IgD-negative memory B cell (primary cell): ENCODE results near the gene PHF21A. TPM values are rescaled to one million over a fixed set of nuclear protein-coding genes. Genes with fewer than 3 reads are reported as not detected.

Source experiments
- H3K27ac Mint-ChIP-seq, 3 donors: one replicate each; pipeline ENCODE4 v1.8.0; 2020 to 2022; ENCODE audit warnings: mild to moderate bottlenecking in 3 of 3, mixed read lengths in 3 of 3, moderate library complexity in 1 of 3
- H3K27me3 Mint-ChIP-seq: one replicate; pipeline ENCODE4 v1.8.0; 2021; ENCODE audit warnings: mixed read lengths
- H3K36me3 Mint-ChIP-seq: one replicate; pipeline ENCODE4 v1.8.0; 2020; ENCODE audit warnings: mild to moderate bottlenecking, mixed read lengths
- H3K4me1 Mint-ChIP-seq, 3 donors: one replicate each; pipeline ENCODE4 v1.8.0; 2020 to 2022; ENCODE audit warnings: mixed read lengths in 3 of 3, mild to moderate bottlenecking in 1 of 3
- H3K4me3 Mint-ChIP-seq, 4 donors: one replicate each; pipeline ENCODE4 v1.8.0; 2020 to 2022; ENCODE audit warnings: mild to moderate bottlenecking in 4 of 4, mixed read lengths in 4 of 4, moderate library complexity in 3 of 4
- H3K9me3 Mint-ChIP-seq, 3 donors: one replicate each; pipeline ENCODE4 v1.8.0; 2020 to 2021; ENCODE audit warnings: mixed read lengths in 3 of 3, mild to moderate bottlenecking in 1 of 3
- polyA plus RNA-seq: library from polyadenylated mRNA; unstranded; fragments of 300-500 nt; fragmentation: Illumina TruSeq; gene quantifications from one replicate; pipeline ENCODE4 v1.2.3, GENCODE V29; 2021

Gene PHF21A
- 17.2 TPM for polyA plus RNA-seq

DNA sequence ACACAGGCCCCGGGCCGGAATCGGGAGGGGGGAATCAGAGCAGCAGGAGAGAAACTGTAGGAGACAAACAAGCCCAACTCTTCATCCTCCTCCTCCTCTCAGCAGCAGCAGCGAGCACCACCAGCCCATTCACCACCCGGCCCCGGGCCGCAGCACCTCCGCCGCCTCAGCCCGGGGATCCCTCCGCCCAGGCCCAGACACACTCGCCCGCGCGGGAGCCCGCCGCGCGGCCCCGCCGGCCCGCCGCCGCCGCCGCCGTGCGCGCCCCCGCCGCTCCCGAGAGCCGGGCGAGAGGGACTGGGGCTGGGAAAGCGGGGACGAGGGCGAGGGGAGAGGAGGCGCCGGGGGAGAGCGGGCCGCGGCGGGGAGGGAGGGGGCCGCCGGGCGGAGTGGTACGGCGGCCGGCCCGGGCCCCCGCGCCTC lies at the start of gene PHF21A:
TSS of gene PHF21A (minus strand) at position 154 of the 423 bp plus-strand sequence. CDS start 37,235 bp downstream, outside the sequence.
- Mint-ChIP-seq H3K36me3 (no peaks in the 10 kb centered on the region), H3K27ac (peak within 1 kb of the TSS; percentile 96 to 100 (median 99)), H3K4me3 (peak within 1 kb of the TSS; percentile 85 to 97 (median 94)), H3K27me3 (no peaks in the 10 kb centered on the region), H3K4me1 (peaks cover 18 to 33% (median 29%) of the 10 kb centered on the region in 3 donors), H3K9me3 (no peaks in the 10 kb centered on the region)

DNA sequence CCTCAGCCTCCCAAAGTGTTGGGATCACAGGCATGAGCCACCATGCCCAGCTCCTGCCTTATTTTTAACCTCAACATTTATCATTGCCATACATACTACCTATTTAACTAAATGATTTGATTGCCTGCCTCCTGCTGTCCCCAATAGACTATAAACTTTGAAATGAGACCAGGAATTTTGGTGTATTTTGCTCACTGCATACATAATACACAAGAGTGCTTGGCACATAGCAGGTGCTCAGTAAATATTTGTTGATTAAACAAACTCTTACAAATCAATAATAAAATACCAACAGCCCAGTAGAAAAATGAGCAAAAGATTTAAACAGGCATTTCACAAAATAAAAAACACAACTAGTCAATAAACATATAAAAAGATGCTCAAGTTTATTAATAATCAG lies 49.5 kb upstream of the PHF21A start:
- Mint-ChIP-seq H3K27me3 (peaks cover 10% of the 10 kb centered on the region), H3K9me3 (peaks cover 0 to 2% (median 0%) of the 10 kb centered on the region in 3 donors), H3K36me3 (no peaks in the 10 kb centered on the region), H3K4me3 (no peak overlapping the region), H3K27ac (no peak overlapping the region), H3K4me1 (no peaks in the 10 kb centered on the region)

DNA sequence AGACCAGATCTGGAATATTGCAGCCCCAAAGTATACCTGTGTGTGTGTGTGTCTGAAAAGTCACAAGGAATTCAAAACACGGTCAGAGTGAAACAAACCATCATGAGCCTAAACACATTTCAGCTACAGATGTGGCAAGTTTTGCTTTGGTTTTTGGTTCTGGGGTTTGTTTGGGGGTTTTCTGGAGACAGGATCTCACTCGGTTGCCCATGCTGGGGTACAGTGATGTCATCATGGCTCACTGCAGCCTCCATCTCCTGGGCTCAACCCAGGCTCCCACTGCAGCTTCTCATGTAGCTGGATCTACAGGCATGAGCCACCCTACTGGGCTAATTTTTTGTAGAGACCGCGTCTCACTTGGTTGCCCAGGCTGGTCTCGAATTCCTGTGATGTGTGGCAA lies 41.4 kb upstream of the PHF21A start:
- Mint-ChIP-seq H3K4me3 (peak overlapping the region in 1 of 4 donors; percentile 7), H3K27ac (no peak overlapping the region), H3K9me3 (peaks cover 0 to 3% (median 0%) of the 10 kb centered on the region in 3 donors), H3K4me1 (no peaks in the 10 kb centered on the region), H3K27me3 (peaks cover 34% of the 10 kb centered on the region), H3K36me3 (no peaks in the 10 kb centered on the region)

DNA sequence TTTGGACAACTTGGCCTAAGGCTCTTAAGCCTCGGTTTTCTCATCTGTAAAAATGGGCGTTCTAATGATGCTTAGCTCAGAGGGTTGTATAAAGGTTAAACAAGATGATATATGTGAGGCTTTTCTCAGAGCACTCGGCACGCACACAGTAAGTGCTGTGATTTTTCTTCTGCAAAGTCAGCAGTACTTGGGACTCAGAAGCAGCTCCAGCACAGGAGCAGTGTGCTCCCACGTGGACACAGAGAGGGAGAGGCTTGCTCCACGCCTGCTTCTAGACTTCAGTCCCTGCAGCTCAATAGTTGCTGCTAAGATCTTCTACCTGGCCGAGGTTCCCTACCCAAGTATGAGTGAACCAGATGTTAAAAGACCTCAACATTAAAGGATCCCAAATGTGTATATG lies 39.9 kb upstream of the PHF21A start:
- no peak overlapping the region for H3K4me3 Mint-ChIP-seq
- no peaks in the 10 kb centered on the region for H3K4me1 Mint-ChIP-seq
- peaks cover 0 to 6% (median 0%) of the 10 kb centered on the region in 3 donors for H3K9me3 Mint-ChIP-seq
- H3K27me3 Mint-ChIP-seq = peaks cover 36% of the 10 kb centered on the region
- H3K36me3 Mint-ChIP-seq = no peaks in the 10 kb centered on the region
- peak overlapping the region in 1 of 3 donors; percentile 74 for H3K27ac Mint-ChIP-seq

DNA sequence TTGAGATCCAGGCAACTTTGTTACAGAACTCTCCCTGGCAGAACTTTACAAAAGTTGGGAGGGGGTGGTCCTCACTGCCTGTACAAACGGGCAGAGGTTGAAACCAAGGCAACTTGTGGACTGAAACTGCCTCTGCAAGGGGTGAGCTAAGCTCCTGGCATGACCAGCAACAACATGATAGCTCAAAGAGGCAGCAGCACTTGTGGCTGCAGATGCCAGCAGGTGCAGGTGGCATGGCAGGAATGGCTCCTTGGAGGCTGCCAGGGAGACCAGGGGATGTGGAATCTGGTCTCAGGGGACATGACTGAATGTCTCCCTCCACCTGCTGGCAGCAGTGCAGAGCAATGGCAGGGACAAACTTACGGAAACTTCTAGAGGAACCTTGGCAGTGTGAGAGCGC lies 38.8 kb upstream of the PHF21A start:
- Mint-ChIP-seq H3K27ac (no peak overlapping the region), H3K36me3 (no peaks in the 10 kb centered on the region), H3K27me3 (peaks cover 28% of the 10 kb centered on the region), H3K4me3 (no peak overlapping the region), H3K4me1 (no peaks in the 10 kb centered on the region), H3K9me3 (peaks cover 0 to 6% (median 0%) of the 10 kb centered on the region in 3 donors)

DNA sequence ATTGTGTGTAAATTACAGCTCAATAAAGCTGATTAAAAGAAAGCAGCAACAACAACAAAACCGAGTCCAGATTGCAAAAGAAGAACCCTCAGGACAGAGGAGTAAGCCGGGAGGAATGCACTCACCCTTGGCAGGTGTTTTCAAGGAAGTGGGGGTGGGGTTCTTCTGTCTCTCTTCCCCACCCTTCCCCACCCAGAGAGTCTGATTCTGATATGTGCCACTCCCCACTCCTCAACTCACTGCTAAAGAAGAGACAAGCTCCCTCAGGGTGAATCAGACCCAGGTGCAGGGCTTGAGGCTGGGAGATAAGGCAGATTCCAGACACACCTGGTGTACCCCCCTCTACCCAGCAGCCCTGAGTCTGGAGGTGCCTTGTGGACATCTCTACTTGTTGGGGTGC lies 38.4 kb upstream of the PHF21A start:
- Mint-ChIP-seq H3K4me1 (no peaks in the 10 kb centered on the region), H3K9me3 (peaks cover 0 to 6% (median 0%) of the 10 kb centered on the region in 3 donors), H3K27me3 (peaks cover 25% of the 10 kb centered on the region), H3K36me3 (no peaks in the 10 kb centered on the region), H3K27ac (no peak overlapping the region), H3K4me3 (no peak overlapping the region)

DNA sequence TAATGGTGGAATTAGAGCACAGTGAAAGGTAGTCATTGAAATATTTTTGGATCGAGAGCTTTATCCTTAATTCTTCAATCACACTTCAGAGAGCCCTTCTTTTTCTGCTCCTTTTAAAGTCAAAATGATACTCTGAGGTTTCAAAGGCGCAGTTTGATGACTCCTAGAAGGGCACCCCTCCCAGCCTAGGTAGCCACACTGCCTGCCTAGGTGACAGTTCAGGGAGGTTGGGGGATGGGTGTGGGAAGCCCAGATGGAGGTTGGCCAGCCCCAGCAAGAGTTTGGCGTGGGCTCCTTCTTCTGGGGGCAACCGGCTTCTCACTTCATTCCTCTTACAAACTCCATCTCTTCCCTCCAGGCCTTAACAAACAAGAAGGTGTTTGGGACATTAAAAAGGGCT lies 28.6 kb upstream of the PHF21A start:
- Mint-ChIP-seq H3K9me3 (peaks cover 0 to 11% (median 0%) of the 10 kb centered on the region in 3 donors), H3K4me3 (no peak overlapping the region), H3K27ac (no peak overlapping the region), H3K4me1 (peaks cover 0 to 1% (median 0%) of the 10 kb centered on the region in 3 donors), H3K27me3 (peaks cover 9% of the 10 kb centered on the region), H3K36me3 (no peaks in the 10 kb centered on the region)

DNA sequence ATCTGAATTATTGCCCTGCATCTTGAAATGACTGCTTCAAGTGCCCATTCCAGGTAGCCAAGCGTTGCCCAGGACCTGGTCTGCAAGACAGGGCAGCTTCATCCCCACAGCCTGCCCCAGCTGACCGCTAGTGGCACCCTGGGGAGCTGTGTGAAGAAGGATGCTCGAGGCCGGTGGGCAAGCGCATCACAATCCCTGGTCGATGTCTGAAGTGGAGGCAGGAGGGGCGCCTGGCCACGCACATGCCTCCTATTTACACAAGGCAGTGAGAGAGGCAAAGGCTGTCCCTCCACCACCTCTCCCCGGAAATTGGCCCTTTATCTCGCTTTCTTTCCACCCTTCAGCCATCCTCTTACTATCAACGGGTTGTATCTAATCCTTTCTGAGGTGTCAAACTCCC lies 28.1 kb upstream of the PHF21A start:
- no peak overlapping the region for H3K4me3 Mint-ChIP-seq
- peaks cover 0 to 11% (median 0%) of the 10 kb centered on the region in 3 donors for H3K9me3 Mint-ChIP-seq
- H3K27ac Mint-ChIP-seq = no peak overlapping the region
- H3K4me1 Mint-ChIP-seq = peaks cover 0 to 1% (median 0%) of the 10 kb centered on the region in 3 donors
- no peaks in the 10 kb centered on the region for H3K36me3 Mint-ChIP-seq
- H3K27me3 Mint-ChIP-seq = peaks cover 10% of the 10 kb centered on the region

DNA sequence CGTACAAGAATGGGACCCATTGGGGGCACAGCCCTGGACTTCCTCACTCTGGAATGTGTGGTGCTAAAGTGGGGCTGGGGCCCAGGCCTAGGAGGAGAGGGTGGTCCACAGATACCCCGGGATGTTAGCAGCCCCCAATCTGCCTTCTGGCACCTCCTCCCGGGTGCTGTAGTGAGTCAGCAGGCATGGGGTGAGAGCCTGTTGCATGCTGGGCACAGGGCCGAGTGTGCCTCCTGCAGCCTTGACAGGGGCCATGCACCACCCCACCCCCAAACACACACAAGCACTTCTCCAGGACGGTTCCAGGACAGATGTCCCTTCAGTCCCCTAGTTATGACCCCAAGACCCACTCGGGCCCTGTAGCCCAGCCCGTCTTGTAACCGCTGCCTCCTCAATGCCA lies 23.5 kb upstream of the PHF21A start:
- Mint-ChIP-seq H3K27ac (no peak overlapping the region), H3K4me3 (no peak overlapping the region), H3K36me3 (no peaks in the 10 kb centered on the region), H3K9me3 (no peaks in the 10 kb centered on the region), H3K4me1 (no peaks in the 10 kb centered on the region), H3K27me3 (peaks cover 7% of the 10 kb centered on the region)

DNA sequence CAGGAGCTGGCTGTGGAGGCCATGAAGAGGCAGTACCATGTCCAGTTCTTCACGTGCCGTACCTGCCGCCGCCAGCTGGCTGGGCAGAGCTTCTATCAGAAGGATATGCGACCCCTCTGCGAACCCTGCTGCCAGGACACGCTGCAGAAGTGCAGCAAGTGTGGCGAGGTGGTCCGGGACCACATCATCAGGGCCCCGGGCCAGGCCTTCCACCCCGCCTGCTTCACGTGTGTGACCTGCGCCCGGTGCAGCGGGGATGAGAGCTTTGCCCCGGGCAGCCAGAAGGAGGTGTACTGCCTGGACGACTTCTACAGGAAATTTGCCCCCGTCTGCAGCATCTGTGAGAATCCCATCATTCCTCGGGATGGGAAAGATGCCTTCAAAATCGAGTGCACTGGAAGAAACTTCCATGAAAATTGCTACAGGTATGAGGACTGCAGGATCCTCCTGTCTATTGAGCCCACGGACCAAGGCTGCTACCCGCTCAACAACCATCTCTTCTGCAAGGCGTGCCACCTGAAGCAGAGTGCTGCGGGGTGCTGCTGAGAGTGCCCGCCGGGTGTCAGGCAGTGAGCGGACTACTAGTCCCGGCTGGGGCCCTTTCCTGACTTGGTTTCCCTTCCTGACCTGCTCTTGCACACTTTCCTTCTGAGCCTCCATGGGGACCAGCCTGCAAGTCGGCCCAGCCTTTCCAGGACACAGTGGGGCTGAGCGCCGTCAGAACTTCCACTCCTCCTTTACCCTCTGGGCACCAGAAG lies 22.0 kb upstream of the PHF21A start:
- Mint-ChIP-seq H3K27ac (no peak overlapping the region), H3K4me1 (no peaks in the 10 kb centered on the region), H3K36me3 (no peaks in the 10 kb centered on the region), H3K27me3 (peaks cover 10% of the 10 kb centered on the region), H3K4me3 (peak overlapping the region in 1 of 4 donors; percentile 22), H3K9me3 (no peaks in the 10 kb centered on the region)

DNA sequence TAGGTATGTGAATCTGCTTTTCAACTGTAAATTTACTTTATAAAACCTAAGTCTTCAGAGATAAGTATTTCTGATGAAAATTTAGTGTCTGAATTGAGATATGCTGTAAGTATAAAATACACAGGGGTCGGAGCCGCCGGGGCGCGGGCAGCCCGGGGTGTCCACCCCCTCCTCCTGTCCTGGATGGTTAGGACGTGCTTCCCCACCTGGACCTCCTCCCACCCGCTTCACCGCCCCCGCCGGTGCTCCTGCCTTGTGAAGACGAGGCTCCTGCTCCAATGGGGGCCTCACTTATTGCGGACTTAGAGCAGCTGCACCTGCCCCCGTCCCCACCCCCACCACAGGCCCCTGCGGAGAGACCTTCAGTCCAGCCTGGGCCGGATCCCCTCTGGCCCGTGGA lies 21.3 kb upstream of the PHF21A start:
- Mint-ChIP-seq H3K9me3 (no peaks in the 10 kb centered on the region), H3K27ac (no peak overlapping the region), H3K4me1 (no peaks in the 10 kb centered on the region), H3K36me3 (no peaks in the 10 kb centered on the region), H3K27me3 (peaks cover 10% of the 10 kb centered on the region), H3K4me3 (no peak overlapping the region)

DNA sequence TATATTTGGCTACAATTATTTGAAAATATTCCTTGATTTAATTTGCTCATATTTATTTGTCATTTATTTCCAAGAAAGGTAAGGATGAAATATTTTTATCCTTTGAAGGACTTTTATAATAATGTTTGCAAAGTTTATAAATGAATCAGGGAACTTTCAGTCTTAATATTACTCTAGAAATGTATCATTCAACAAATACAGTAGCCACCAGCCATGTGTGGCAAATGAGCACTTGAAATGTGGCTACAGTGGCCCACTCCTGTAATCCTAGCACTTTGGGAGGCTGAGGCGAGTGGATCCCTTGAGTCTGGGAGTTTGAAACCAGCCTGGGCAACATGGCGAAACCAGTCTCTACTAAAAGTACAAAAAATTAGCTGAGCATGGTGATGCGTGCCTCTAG lies 20.3 kb upstream of the PHF21A start:
- Mint-ChIP-seq H3K27me3 (peaks cover 12% of the 10 kb centered on the region), H3K9me3 (no peaks in the 10 kb centered on the region), H3K27ac (no peak overlapping the region), H3K4me3 (no peak overlapping the region), H3K36me3 (no peaks in the 10 kb centered on the region), H3K4me1 (no peaks in the 10 kb centered on the region)

DNA sequence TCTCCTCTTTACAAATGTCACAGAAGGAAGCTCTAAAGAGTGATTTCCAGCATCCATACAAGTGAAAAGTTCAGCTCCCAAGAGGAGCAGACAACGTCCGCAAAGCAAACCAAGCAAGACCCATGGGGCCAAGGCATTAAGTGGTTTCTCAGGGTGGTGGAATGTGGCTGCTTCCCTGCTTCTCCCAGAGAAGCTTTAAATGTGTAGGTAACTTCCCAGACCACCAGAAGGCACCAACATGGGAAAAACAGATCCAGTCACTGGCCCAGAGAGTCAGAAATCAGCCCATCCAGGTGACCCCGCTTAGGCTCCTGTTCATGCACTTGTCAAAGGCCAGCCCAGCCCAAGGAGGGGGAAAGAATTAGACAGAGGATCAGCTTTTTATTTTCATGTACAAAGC lies 13.3 kb upstream of the PHF21A start:
- Mint-ChIP-seq H3K4me3 (no peak overlapping the region), H3K27ac (no peak overlapping the region), H3K9me3 (no peaks in the 10 kb centered on the region), H3K27me3 (peaks cover 10% of the 10 kb centered on the region), H3K4me1 (peaks cover 0 to 3% (median 0%) of the 10 kb centered on the region in 3 donors), H3K36me3 (no peaks in the 10 kb centered on the region)

DNA sequence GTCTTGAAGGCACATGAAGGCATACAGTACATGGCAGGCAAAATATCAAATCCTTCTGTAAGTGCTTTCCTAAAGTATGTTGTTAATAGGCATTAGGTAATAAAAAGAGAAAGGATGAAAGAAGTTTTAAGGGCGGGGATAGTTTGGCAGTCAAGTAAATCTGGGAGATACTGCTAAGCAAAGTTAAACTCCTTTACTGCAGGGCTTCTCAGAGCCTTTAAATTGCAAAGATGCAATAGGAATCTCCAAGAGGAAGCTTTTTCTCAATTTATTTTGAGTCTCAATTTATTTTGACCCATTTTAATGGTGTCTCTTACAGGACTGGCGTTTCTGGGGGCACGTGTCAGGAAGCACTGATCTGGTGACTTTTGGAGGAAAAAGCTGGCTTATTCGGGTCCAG lies 12.8 kb upstream of the PHF21A start:
- peaks cover 0 to 3% (median 0%) of the 10 kb centered on the region in 3 donors for H3K4me1 Mint-ChIP-seq
- peak overlapping the region in 1 of 3 donors; percentile 4 for H3K27ac Mint-ChIP-seq
- H3K27me3 Mint-ChIP-seq = peaks cover 10% of the 10 kb centered on the region

DNA sequence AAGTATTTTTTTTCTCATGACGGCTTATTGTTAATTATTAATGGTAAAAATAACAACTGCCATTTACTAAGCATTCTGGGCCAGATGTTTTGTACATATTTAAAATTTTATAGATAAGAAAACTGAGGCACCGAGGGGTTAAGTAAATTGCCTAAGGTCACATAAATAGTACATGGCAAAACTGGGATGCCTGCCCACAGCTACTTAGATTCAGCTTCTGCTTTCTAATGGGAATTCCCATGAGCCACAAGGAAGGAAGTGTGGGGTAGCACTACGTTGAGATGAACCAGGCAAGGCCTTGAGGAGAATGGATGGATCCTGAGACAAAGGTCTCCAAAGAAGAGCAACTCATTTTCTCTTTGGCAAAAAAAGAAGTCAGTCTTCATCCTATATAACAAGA lies 11.9 kb upstream of the PHF21A start:
- H3K9me3 Mint-ChIP-seq = no peaks in the 10 kb centered on the region
- H3K4me1 Mint-ChIP-seq = peaks cover 0 to 3% (median 0%) of the 10 kb centered on the region in 3 donors
- no peak overlapping the region for H3K27ac Mint-ChIP-seq
- peaks cover 7% of the 10 kb centered on the region for H3K27me3 Mint-ChIP-seq
- no peak overlapping the region for H3K4me3 Mint-ChIP-seq
- H3K36me3 Mint-ChIP-seq = no peaks in the 10 kb centered on the region

More for the DNA sequence above, 12.8 kb upstream of the PHF21A start:
- no peaks in the 10 kb centered on the region for H3K9me3 Mint-ChIP-seq
- H3K4me3 Mint-ChIP-seq = no peak overlapping the region
- H3K36me3 Mint-ChIP-seq = no peaks in the 10 kb centered on the region
